Measurements from ENCODE around the gene FAM135A.

DNA sequence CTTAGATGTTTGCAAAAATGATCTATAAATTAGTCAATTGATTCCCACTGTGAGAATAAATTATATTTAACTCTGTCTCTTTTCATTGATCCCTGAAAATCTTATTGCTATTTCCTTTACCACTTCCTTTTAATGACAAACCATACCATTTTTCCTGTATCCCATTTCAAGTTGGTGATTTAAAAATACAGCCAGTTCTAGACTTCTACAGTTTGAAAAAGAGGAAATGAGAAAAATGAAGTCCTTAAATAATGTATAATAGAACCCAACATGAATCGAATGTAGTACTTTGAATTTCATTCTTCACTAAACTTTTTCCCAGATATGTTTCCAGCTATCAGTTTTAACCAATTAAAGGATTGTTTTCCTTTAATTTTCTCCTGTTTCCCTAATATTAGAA lies 124.0 kb downstream of the FAM135A start:
- TF ChIP-seq MLX (CRISPR knock-in tag; IDR thresholded peaks at IDR 0.05): no peak
- TF ChIP-seq ASH2L (IDR thresholded peaks at IDR 0.05; ENCODE audit: insufficient read length, low read depth, low read length): no peak
- TF ChIP-seq ATF2 (CRISPR knock-in tag; IDR thresholded peaks at IDR 0.05): no peak
